Umbilical cord (tissue), 2 donors: ENCODE results near the gene VASH1. TPM values are rescaled to one million over a fixed set of nuclear protein-coding genes. Genes with fewer than 3 reads are reported as not detected.

Experiments
- DNase-seq: peaks from one replicate; pipeline ENCODE4 v3.0.0-alpha.2; 2015; ENCODE audit warnings: low spot score
- total RNA-seq: library from RNA; depleted of rRNA; stranded (reverse); fragments of >200 nt; gene quantifications from one replicate; pipeline ENCODE4 v1.2.3, GENCODE V29; 2014; ENCODE audit warnings: low replicate concordance; ENCODE audit not compliant: insufficient read depth

The VASH1 gene
- total RNA-seq, 1 donor from 2014 or later = 17.3 TPM

DNA sequence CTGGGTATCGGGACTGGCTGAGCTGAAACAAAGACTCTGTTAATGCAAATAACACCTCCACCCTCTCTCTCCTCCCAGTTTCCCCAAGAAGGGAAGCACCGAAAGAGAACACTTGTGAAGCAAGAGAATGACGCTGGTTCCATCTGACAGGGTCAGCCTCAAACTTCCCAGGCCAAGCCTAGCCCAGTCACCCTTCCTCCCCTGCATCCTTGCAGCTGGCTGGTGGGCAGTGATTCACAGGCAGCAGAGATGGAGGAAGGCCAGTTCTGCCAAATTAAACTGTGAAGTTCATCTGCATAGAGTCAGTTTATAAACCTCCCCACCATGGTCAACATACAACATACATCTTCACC is 67.7 kb downstream of the VASH1 start:
- no peak for DNase-seq

- no peak for DNase-seq
Observed at GRCh38 chr14:76829650-76830421, 68.6 kb downstream of the VASH1 start.

GRCh38 chr14:76830556-76830955 is 69.3 kb downstream of the VASH1 start:
- no peak for DNase-seq

DNA sequence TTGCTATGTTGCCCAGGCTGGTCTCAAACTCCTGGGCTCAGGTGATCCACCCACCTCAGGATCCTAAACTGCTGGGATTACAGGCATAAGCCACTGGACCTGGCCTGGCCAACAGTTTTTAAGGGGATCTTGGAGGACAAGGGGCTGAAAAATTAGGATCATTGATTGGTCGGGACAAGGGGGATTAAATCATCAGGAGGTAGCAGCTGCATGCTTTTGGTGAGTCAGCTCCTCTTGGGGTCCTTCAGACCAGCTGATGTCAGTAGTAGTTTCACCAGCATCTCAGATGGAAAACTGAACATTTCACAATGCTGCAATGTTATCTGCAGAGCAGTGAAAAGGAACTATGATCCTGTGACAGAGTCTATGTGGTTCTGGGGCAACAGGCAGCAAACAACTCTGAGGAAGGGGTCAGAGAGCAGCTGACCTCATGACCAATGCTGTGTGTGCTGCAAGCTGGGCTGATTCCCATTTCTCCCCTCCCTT is 71.3 kb downstream of the VASH1 start:
- peak; percentile 15 for DNase-seq

Other genes starting within 250 kb of the VASH1 start
- 5.1 TPM for gene ANGEL1, start 51.4 kb downstream of the VASH1 start, total RNA-seq
- not detected for gene LRRC74A, start 64.9 kb downstream of the VASH1 start, total RNA-seq